ENCODE data around the gene TBX19.

DNA sequence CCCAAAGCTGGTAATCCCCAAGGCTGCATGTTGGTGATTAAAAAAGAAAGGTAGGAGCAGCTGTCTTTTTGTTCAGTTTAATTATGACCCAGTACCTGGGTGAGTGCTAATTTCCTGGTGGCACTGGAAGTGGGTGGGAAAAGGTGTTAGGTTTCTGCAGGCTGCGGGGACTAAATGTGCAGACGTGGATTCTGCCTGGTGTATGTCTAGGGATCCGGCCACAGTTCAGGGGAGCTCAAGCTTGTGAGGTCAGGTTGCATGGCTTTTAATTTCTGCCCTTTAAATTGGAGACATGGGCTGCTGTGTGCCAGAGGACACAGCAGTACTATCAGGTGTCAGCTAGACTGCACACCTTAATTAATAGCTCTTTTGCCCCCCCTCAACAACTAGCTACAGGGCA is 20.3 kb upstream of the TBX19 start:
- TF ChIP-seq, protein P1, sequence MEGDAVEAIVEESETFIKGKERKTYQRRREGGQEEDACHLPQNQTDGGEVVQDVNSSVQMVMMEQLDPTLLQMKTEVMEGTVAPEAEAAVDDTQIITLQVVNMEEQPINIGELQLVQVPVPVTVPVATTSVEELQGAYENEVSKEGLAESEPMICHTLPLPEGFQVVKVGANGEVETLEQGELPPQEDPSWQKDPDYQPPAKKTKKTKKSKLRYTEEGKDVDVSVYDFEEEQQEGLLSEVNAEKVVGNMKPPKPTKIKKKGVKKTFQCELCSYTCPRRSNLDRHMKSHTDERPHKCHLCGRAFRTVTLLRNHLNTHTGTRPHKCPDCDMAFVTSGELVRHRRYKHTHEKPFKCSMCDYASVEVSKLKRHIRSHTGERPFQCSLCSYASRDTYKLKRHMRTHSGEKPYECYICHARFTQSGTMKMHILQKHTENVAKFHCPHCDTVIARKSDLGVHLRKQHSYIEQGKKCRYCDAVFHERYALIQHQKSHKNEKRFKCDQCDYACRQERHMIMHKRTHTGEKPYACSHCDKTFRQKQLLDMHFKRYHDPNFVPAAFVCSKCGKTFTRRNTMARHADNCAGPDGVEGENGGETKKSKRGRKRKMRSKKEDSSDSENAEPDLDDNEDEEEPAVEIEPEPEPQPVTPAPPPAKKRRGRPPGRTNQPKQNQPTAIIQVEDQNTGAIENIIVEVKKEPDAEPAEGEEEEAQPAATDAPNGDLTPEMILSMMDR (IDR thresholded peaks at IDR 0.05) = no peak
- TF ChIP-seq POLR2A (IDR thresholded peaks at IDR 0.05) = no peak

Measured in right lobe of liver (tissue), 4 donors.